ENCODE measurements around the gene CFAP45. TPM values are rescaled to one million over a fixed set of nuclear protein-coding genes. Genes with fewer than 3 reads are reported as not detected.
A peak's percentile ranks its signal among the peaks of the same experiment; 100 is the strongest.

The CFAP45 gene
- total RNA-seq, 2 donors from 2014 or later: 0.31 to 0.34 TPM

DNA sequence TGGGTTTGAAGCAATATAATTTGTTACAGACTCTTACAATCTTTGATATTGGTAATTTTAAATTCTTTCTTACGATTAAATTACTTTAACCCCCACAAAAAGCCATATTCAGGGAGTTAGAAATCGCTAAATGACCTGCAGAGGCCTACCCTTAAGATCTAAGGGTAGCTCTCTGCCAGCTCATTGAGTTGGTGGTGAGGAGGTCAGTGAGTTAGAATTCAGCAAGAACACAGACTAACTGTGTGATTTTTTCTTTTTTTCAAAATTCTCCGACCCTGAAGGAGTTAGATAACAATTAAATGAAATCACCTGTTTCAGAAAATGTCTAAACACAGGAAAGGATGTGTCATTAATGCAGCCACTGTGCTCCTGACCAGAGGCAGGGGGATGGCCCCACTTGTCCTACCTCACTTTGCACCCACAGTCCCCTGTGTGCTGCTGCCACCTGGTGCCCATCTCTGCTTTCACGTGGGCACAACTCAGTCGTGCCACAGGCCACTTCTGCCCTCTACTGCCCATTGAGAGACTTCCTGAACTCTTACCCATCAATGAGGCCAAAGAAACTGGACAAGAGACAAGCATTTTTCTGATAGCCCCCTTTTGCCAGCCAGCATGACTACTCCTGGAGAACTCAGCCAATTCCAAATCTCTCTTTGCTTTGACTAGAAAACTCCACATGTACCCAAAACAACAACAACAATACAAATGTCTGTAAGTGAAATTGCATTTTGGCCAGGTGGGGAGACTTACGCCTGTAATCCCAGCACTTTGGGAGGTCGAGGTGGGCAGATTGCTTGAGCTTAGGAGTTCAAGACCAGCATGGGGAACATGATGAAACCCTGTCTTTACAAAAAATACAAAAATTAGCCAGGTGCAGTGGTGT is 8.4 kb downstream of the CFAP45 start:
- peak; percentile 99 for ATAC-seq
- intact Hi-C loops (cut with DNase I, micrococcal nuclease): loop anchor here (2.0 to 5.0 kb wide), 2 partner anchors 93 to 94 kb away; no protein-coding TSS in a partner anchor

DNA sequence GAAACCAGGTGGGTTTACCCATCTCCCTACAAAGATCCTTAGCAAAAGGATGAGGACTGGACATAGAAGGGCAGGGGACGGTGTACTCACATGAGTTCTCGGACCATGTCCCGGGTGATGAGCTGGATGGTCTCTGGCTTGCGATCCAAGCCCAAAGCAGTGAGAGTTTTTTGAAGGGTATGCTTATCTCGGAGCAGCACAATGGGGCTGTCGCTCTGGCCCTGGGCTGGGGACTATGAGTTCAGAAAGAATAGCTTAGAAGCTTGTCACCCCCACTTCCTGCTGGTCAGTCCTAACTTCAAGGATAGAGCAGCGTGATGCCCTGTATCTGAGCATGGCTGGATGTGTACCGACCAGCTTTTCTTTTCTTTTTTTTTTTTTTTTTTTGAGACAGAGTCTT is 9.6 kb downstream of the CFAP45 start:
- intact Hi-C loops (cut with DNase I, micrococcal nuclease): loop anchor here (2.0 to 5.0 kb wide), 2 partner anchors 92 to 93 kb away; no protein-coding TSS in a partner anchor
- no peak for DNase-seq
- no peak for ATAC-seq

More for the DNA sequence above, 8.4 kb downstream of the CFAP45 start:
- peak; percentile 80 to 89 for DNase-seq

DNA sequence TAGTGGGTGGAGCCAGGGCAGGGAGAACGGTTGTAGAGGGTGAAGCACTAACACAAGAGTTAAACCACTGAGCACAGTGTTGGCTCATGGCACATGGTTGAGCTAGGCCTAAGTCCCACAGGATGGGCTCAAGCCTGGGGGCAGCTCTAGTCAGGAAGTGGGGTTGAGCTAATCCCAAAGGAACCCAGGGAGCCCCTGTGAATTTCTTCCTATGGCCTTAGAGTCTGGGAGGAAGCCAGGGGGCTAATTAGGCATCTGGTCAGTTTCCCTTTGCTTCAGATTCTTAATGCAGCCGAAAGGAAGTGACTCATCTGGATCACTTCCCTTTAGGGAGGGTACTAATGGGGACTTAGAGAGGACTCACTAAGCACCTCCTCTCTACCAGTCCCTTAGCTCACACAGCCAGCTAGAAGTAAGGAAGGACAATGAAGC is 10.1 kb downstream of the CFAP45 start:
- ATAC-seq (peak; percentile 22), DNase-seq (no peak)
- intact Hi-C loops (cut with DNase I, micrococcal nuclease): loop anchor here (2.0 to 5.0 kb wide), 2 partner anchors 91 to 93 kb away; no protein-coding TSS in a partner anchor

DNA sequence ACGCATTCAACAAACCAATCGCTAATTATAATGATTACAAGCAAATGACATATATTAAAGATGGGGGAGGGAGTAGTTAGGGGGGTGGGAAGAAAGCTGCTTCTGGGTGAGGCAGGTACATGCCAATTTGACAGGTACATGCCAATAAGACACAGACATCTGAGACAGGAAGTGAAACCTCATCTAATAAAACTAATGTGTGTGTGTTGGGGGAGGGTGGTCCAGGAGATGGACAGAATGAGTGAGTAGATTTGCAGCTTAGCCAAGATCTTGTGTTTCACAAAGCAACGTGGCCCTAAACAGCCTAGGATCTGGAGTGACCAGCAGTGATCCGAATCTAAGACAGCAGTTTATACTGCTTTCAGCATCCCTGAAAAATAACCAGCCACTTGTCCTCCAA is 10.8 kb downstream of the CFAP45 start:
- intact Hi-C loops (cut with DNase I, micrococcal nuclease): no loop called here
- no peak for DNase-seq
- no peak for ATAC-seq

DNA sequence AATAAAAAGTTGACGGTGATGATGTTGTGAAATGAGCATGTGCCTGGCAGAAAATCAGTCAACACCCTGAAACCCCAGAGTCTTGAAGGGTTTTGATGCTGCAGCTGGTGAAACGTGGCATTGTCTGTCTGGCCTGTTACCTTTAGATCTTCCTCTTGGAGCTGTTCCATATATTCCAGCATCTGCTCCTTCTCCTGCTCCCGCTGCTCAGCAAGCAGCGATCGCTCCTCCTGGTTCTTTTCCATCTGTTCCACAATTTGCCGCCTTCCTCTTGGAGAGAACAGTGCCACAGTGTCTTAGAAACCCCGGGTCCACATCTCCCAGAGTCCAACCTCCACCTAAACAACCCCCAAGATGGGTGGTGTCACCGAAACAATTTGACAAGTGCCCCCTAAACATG is 15.7 kb downstream of the CFAP45 start:
- DNase-seq (no peak), ATAC-seq (no peak)
- intact Hi-C loops (cut with DNase I, micrococcal nuclease): no loop called here

DNA sequence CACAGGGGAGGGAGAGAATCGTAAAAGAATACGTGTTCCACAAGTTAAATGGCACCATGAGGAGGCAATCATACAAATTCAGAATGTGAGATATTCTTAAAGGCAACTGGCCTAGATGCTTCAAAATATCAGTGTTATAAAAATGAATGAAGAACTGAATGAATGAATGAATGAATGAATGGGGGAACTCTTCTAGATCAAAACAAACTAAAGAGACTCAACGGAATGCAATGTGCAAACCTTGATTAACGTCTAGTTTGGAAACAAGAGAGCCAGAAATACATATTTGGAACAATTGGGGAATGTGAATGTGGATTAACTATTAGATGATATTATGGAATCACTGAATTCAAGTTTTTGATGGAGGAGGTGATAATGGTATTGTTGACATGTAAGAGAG is 16.8 kb downstream of the CFAP45 start:
- ATAC-seq (no peak), DNase-seq (no peak)
- intact Hi-C loops (cut with DNase I, micrococcal nuclease): no loop called here

GRCh38 chr1:159882527-159882862 is 17.5 kb downstream of the CFAP45 start:
- no peak for DNase-seq
- peak; percentile 72 for ATAC-seq
- intact Hi-C loops (cut with DNase I, micrococcal nuclease): no loop called here

DNA sequence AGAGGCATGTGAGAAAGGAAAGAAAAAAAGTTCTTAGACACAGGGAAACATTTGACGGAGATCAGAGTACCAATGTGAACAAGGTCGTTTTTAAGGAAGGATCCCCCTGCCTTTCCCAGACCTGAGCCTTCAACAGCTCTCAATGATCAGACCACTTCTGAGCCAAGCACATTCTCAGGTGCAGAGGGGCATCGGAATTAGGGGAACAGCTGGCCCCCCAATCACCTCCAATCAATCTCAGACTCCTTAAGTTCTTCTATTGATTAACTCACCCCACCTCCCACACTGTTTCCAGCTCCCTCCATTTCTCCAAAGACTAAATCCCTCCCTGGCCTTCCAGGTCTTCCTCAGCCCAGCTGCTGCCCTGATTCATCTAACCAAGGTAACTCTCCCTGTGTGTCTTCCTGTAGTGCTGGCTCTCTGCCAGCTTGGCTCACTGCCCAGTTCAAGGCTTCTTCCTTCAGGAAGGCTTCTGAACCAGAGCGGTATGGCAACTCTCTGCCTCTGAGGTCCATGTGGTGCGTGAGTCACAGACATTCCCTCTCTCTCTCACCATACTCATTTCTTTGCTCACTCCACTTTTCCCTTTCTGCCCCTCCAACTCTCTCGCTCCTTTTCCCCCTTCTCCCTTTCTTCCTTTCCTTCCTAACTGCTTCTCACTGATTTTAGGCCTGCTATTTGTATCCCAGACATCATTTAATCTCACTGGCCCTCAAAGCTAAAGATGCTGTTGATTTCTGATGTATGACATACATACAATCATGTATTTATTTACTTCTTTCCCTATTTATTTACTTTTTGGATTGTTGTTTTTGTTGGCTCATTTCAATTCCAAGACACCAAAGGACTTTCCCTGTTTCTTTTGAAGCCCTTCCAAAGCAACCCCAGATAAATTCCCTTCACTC is 18.1 kb downstream of the CFAP45 start:
- DNase-seq (peak; percentile 97 to 98), ATAC-seq (peak; percentile 97)
- intact Hi-C loops (cut with DNase I, micrococcal nuclease): no loop called here

DNA sequence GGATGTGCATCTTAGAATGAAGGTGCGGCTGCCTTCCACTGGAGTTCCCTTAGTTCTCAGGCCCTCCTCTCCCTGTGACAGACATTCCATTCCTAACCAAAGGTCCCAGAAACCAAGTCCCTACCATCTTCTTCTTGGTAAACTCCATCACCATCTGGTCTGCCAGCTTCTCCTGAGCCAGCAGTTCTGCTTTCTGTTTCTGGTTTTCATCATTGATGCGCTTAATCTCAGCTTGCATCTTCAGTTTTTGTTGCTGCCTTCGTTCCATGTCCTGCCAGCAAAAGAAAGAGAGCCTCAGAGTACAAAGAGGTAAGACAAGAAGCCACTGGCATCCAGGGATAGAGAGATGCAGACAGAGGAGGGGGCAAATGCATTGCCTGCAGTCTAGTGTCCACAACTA is 19.5 kb downstream of the CFAP45 start:
- no peak for DNase-seq
- no peak for ATAC-seq
- intact Hi-C loops (cut with DNase I, micrococcal nuclease): no loop called here

GRCh38 chr1:159879977-159880376 is 20.0 kb downstream of the CFAP45 start:
- ATAC-seq (no peak), DNase-seq (no peak)
- intact Hi-C loops (cut with DNase I, micrococcal nuclease): no loop called here

GRCh38 chr1:159879136-159879535 is 20.8 kb downstream of the CFAP45 start:
- no peak for ATAC-seq
- DNase-seq: no peak
- intact Hi-C loops (cut with DNase I, micrococcal nuclease): no loop called here

- intact Hi-C loops (cut with DNase I, micrococcal nuclease): no loop called here
- DNase-seq (no peak), ATAC-seq (no peak)
Observed at GRCh38 chr1:159877695-159878444, 22.1 kb downstream of the CFAP45 start.

DNA sequence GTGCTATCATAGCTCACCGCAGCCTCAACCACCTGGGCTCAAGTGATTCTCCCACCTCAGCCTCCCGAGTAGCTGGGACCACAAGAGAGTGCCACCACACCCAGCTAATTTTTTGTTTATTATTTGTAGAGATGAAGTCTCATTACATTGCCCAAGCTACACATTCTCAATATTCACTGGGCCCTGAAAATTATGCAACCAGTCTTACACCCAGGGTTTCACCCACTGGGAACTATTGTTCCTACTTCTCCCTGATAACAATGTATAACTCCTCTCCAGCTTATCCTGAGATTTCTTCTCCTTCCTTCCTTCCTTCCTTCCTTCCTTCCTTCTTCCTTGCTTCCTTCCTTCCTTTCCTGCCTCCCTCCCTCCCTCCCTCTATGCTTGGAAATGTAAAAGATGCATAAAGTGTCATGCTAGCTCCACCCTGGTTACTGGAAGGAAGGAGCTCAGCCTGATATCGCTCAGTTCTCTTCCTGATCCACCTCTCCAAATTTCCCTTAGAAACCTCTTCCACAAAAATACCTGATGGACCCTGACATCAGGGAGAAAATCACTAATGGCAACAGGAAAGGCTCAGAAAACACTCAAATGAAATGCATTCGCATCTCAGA is 26.3 kb downstream of the CFAP45 start:
- no peak for ATAC-seq
- intact Hi-C loops (cut with DNase I, micrococcal nuclease): no loop called here
- DNase-seq: no peak

DNA sequence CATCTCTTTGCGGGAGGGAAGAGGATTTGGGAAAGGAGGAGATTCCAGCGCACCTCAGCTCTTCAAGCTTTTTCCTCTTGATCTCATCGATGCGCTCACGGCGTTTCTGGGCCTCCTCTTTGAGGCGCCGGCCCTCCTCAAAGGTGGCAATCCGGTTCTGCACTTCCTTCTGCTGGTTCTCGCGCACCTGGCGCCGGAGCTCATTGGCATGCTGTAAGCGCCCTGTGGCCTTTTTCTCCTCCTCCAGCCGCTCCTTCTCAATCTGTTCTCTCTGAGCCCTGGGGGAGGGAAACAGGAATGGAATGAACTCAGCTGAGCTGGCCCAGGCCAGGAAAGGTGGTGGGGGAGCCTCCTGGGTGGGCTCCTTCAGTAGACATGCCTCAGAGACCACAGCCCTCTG is 27.1 kb downstream of the CFAP45 start:
- ATAC-seq: no peak

DNA sequence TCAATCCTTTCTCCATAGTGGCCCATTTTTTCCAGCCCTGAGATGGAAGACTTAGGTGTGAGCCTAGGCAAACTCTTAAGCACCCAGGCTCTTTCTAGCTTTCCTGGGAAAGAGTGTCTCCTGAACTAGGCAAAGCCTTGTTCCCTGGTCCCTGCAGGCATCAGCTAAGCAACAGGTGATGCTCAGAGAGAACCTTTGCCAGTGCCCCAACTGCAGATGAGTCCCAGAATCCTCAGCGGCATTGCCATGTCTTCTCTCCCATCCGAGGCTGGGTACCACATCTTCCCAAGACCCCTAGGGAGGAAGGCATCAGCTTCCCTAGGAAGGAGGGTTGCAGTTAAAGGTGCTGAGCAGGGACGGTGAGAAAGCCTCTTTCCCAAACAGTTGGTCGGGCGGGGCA is 29.3 kb downstream of the CFAP45 start:
- ATAC-seq (no peak), DNase-seq (no peak)
- intact Hi-C loops (cut with DNase I, micrococcal nuclease): no loop called here

More for the DNA sequence above, 27.1 kb downstream of the CFAP45 start:
- no peak for DNase-seq
- intact Hi-C loops (cut with DNase I, micrococcal nuclease): no loop called here

DNA sequence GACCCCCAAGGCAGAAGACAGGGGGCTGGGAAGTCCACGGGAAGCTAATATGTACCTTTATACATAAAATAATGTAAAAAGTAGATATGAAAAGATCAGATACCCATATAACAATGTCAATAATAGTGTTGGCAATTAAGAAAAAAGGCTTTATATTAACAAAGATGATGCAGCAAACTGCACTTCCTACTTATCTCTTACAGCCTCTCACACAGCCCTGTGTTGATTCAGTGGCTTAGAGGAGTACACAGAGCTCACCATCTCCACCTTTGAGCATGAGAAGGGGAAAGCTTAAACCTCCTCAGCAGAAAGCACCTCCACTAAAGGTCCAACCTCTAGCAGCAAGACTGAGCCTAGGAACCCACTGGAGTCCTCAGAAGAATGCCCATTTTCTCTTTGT is 30.4 kb downstream of the CFAP45 start:
- DNase-seq: no peak
- intact Hi-C loops (cut with DNase I, micrococcal nuclease): no loop called here
- ATAC-seq: no peak

DNA sequence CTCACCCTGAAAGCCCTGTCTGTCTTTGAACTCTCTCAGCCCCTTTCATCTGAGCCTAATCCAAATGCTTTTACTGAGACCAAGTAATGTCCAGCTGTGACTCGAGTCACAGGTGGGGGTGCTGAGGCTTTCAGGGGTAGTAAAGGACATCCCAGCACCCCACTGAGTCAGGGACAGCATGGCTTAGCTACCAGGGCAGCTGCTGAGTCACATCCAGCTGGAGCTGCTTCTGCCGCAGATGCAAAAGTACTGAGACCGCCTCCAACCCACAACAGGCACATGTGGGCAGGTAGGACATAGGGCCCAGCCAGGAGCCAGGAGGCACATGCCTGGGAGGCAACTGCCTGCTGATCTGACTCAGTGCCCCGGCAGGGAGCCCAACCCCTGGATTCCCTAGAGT is 30.8 kb downstream of the CFAP45 start:
- DNase-seq: peak in 1 of 2 donors; percentile 52
- no peak for ATAC-seq
- intact Hi-C loops (cut with DNase I, micrococcal nuclease): no loop called here

- ATAC-seq (no peak), DNase-seq (no peak)
- intact Hi-C loops (cut with DNase I, micrococcal nuclease): no loop called here
Observed at GRCh38 chr1:159868766-159869165, 31.2 kb downstream of the CFAP45 start.

DNA sequence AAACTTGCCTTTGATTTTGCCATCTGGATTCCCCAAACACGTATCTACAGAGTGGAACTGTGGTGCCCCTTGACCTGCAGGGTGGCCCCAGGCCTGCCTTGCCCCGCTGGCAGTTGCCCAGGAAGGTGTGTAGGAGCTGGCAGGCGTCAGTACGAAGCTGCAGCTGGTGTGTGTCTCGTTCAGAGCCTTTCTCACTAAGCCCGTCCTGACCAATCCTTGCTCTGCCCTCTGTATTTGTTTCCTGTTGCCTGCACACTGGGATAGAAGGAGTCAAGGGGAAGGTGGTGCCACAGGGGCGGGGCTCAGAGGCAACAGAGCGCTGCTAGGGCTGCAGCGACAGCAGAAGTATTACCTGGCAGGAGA is 32.3 kb downstream of the CFAP45 start:
- intact Hi-C loops (cut with DNase I, micrococcal nuclease): no loop called here
- ATAC-seq: peak; percentile 98
- DNase-seq: peak; percentile 85 to 92

Data from left colon (tissue), 2 donors.